Muscle of leg (tissue), 11 donors: Measurements from ENCODE around the gene KEAP1. TPM values are rescaled to one million over a fixed set of nuclear protein-coding genes. Genes with fewer than 3 reads are reported as not detected.

Source experiments
- DNase-seq: peaks from one replicate; pipeline ENCODE4 v3.0.0; 2013
- H3K27ac ChIP-seq: one replicate; pipeline ENCODE4 v1.5.1; 2013; ENCODE audit warnings: mild to moderate bottlenecking, low read length, control low read depth
- H3K27me3 ChIP-seq: one replicate; pipeline ENCODE4 v1.6.1; 2013; ENCODE audit warnings: low read length; ENCODE audit not compliant: control insufficient read depth, insufficient read depth
- H3K36me3 ChIP-seq: one replicate; pipeline ENCODE4 v1.6.1; 2013; ENCODE audit warnings: low read length; ENCODE audit not compliant: control insufficient read depth, insufficient read depth
- H3K4me1 ChIP-seq: one replicate; pipeline ENCODE4 v1.6.1; 2013; ENCODE audit warnings: low read length; ENCODE audit not compliant: control insufficient read depth, insufficient read depth
- H3K4me3 ChIP-seq: one replicate; pipeline ENCODE4 v1.5.1; 2013; ENCODE audit warnings: low read length, control low read depth
- H3K9me3 ChIP-seq: replicated peaks from 2 replicates; pipeline ENCODE4 v1.6.1; 2013; ENCODE audit warnings: low read depth, low read length; ENCODE audit not compliant: control insufficient read depth
- WGBS: methylation state at CpG from one replicate; pipeline ENCODE4 v1.1.5; 2013; ENCODE audit warnings: missing lambda C conversion rate; ENCODE audit not compliant: insufficient coverage; 5-methylcytosine and 5-hydroxymethylcytosine counted together
- polyA plus RNA-seq, 8 donors: library from polyadenylated mRNA; unstranded; fragments of 120-200 nt; gene quantifications; one replicate each; pipeline versions ENCODE4 v1.2.1 to v1.2.3, GENCODE V29; 2013; ENCODE audit warnings: inconsistent platforms in 1 of 8, low replicate concordance in 1 of 8; ENCODE audit not compliant: insufficient read length in 8 of 8, insufficient read depth in 1 of 8
- total RNA-seq: library from RNA; stranded (reverse); fragments of 120-200 nt; gene quantifications from one replicate; pipeline ENCODE4 v1.2.4, GENCODE V29; 2013

Gene KEAP1
- total and polyA plus RNA-seq, 9 donors = 55.2 to 75.0 (median 69.4) TPM

GRCh38 chr19:10453852-10454251 is 49.3 kb downstream of the KEAP1 start:
- no peak overlapping the region for H3K27ac ChIP-seq
- 83% methylated on average over 2 of the region's 4 CpGs for WGBS
- no peaks in the 10 kb centered on the region for H3K4me1 ChIP-seq
- H3K4me3 ChIP-seq = no peak overlapping the region
- no peak for DNase-seq
- no peaks in the 10 kb centered on the region for H3K36me3 ChIP-seq
- no peaks in the 10 kb centered on the region for H3K9me3 ChIP-seq
- H3K27me3 ChIP-seq = peaks cover 10% of the 10 kb centered on the region

DNA sequence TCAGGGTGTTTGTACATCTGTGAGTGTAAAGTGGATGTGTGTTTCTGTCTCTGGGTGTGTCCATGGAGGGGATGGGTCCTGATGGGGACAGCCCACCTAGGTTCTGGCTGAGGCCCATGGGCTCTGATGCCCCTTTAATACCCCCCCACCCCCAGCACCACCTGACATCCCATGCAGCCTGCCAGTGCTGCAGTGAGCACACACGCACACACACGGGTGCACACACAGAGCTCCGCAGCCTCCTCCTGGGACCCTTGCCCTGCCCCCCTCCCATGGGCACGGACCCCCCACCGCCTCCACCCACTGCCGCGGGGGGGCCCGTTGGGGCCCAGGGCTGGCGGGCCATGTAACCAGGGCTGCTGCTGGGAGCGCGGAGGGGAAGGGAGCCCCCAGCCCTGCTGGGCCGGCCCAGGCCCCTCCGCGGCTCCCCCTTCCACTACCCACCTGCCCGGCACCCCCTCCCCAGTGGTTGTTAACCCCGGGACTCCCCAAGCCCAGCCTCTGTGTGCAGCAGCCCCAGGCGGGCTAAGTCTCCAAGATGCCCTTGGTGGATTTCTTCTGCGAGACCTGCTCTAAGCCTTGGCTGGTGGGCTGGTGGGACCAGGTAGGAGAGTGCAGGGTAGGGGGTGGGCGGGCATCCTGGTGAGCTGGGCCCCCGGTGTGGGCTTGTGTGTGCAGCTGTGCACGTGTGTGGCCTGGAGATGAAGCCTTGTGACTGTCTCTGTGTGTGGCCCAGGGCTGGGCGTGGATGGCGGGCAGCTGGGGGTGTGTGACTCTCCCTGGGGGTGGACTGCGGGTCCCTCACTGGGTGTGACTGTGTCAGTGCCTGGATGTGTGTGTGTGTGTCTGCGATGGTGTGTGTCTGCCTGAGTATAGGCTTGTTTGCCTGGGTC is 50.2 kb downstream of the KEAP1 start:
- H3K4me1 ChIP-seq = no peaks in the 10 kb centered on the region
- WGBS = 19% methylated on average over 22 of the region's 25 CpGs
- no peak overlapping the region for H3K4me3 ChIP-seq
- peaks cover 10% of the 10 kb centered on the region for H3K27me3 ChIP-seq
- no peaks in the 10 kb centered on the region for H3K36me3 ChIP-seq
- no peak overlapping the region for H3K27ac ChIP-seq
- no peaks in the 10 kb centered on the region for H3K9me3 ChIP-seq
- no peak for DNase-seq

DNA sequence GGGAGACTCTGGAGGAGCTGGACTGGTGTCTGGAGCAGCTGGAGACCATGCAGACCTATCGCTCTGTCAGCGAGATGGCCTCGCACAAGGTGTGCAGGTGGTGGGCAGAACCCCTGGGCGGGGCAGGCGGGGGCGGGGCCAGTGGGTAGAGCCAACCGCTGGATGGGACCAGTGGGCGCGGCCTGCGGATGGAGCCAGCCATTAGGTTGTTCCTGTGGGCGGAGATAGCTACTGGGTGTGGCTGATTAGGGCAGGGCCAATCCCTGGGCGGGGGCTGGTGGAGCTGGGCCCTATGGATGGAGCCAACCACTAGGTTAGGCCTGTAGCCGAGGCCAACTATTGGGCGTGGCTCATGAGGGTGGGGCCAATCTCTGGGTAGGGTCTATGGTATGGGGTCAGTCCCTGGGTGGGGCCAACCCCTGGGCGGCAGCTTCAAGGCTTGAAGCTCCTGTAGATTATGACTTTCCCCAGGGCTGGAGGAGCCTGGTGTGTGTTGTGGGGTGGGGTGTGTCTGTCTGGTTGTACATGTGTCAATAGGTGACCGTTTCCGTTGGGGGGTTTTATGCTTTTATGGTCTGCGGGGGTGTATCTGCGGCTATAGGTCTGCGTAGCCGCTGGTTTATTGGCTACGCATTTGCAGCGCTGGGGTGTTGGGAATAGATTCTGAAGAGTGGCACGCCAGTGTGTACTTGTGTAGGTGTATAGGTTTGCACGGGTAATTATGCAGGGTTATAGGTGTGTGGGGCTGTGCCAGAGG is 52.1 kb downstream of the KEAP1 start:
- Histone ChIP-seq H3K27ac (no peak overlapping the region), H3K4me3 (no peak overlapping the region), H3K27me3 (peaks cover 10% of the 10 kb centered on the region), H3K4me1 (no peaks in the 10 kb centered on the region), H3K36me3 (no peaks in the 10 kb centered on the region), H3K9me3 (no peaks in the 10 kb centered on the region)
- WGBS = 62% methylated on average over 20 of the region's 25 CpGs
- no peak for DNase-seq

DNA sequence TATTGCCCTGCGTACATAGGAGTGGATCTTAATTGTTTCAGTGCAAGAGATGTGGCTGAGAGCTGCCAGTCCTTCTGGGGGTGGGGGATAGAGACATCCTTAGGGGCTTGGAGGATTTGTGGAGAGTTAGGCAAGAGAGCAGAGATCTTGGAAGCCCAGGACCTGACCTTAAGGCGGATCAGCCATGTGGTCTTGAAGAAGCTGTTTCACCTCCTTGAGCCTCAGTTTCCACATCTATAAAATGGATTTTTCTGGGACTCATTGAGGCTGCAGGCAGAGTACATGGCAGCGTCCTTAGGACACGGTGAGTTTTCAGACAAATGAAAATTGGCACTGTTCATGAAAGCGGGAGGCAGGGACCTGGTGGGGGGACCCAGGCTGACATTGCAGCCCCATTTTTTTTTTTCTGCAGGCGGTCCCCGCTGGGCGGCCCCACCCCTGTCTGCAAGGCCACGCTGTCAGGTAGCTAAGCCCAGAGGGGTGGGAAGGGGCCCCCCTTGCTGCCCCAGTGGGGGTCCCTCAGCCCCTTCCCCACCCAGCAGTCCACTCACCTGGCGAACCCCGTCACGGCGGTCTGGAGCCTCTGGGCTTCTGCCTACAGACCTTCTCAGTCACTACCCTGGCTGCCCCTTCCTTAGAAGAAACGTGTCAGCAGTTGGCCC is 52.8 kb downstream of the KEAP1 start:
- Histone ChIP-seq H3K9me3 (no peaks in the 10 kb centered on the region), H3K27ac (no peak overlapping the region), H3K4me3 (no peak overlapping the region), H3K4me1 (no peaks in the 10 kb centered on the region), H3K36me3 (no peaks in the 10 kb centered on the region), H3K27me3 (peaks cover 10% of the 10 kb centered on the region)
- 70% methylated on average over 9 of the region's 14 CpGs for WGBS
- no peak for DNase-seq

GRCh38 chr19:10449037-10449436 is 54.1 kb downstream of the KEAP1 start:
- H3K27me3 ChIP-seq = peaks cover 9% of the 10 kb centered on the region
- no peak overlapping the region for H3K27ac ChIP-seq
- H3K36me3 ChIP-seq = no peaks in the 10 kb centered on the region
- no peaks in the 10 kb centered on the region for H3K9me3 ChIP-seq
- no peak overlapping the region for H3K4me3 ChIP-seq
- no peaks in the 10 kb centered on the region for H3K4me1 ChIP-seq
- 96% methylated on average over 4 of the region's 7 CpGs for WGBS
- no peak for DNase-seq

DNA sequence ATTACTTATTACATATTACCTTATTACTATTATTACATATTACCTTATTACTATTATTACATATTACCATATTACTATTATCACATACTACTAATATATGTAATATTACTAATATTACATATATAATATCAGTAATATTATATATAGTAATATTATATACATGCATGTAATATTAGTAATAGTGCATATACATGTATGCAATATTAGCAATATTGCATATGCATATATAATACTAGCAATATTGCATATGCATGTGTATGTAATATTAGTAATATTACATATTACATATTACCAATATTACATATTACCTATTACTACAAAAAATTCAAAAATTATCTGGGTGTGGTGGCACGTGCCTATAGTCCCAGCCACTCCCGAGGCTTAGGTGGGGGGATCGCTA is 60.5 kb downstream of the KEAP1 start:
- H3K36me3 ChIP-seq = no peaks in the 10 kb centered on the region
- H3K4me3 ChIP-seq = no peak overlapping the region
- 87% methylated on average over 2 of the region's 3 CpGs for WGBS
- H3K27ac ChIP-seq = no peak overlapping the region
- no peaks in the 10 kb centered on the region for H3K9me3 ChIP-seq
- no peaks in the 10 kb centered on the region for H3K27me3 ChIP-seq
- H3K4me1 ChIP-seq = no peaks in the 10 kb centered on the region
- DNase-seq = no peak

DNA sequence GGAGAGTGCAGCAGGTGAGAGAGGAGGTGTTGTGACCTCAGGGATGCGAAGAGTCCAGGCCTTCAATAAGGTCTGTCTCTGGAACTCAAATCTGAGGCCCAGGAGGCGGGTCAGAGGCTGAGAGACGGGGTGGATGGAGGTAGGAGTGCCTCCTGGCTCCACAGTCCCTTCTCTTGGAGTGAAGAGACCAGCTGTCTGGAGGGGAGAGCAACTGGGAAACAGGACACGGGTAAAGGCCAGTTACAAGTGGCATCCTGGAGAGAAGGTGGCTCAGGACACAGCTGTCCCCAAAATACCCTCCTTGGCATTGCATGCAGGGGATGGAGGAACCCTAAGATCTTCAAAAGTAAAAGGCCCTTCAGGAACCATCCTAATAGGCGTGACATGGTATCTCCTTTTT is 63.6 kb downstream of the KEAP1 start:
- no peaks in the 10 kb centered on the region for H3K36me3 ChIP-seq
- no peak overlapping the region for H3K4me3 ChIP-seq
- H3K9me3 ChIP-seq = no peaks in the 10 kb centered on the region
- no peak for DNase-seq
- no peak overlapping the region for H3K27ac ChIP-seq
- WGBS = 52% methylated on average over 4 of the region's 5 CpGs
- no peaks in the 10 kb centered on the region for H3K27me3 ChIP-seq
- no peaks in the 10 kb centered on the region for H3K4me1 ChIP-seq

Other genes with a start within 250 kb of the KEAP1 start
- gene ICAM1, start 232.2 kb downstream of the KEAP1 start, total RNA-seq = 4.7 TPM
- gene ICAM1, start 232.2 kb downstream of the KEAP1 start, polyA plus RNA-seq = 10 to 100 TPM in 1 of 8 donors, 1 to 10 TPM in 7; 7.1 to 10.1 (median 8.3) TPM
- 0.35 TPM for gene ICAM4, start 216.4 kb downstream of the KEAP1 start, total RNA-seq
- gene ICAM4, start 216.4 kb downstream of the KEAP1 start, polyA plus RNA-seq = 1 to 10 TPM in 1 of 8 donors, under 1 TPM in 7; 0.36 to 1.2 (median 0.49) TPM
- not detected for gene ICAM5, start 213.4 kb downstream of the KEAP1 start, total RNA-seq
- gene ICAM5, start 213.4 kb downstream of the KEAP1 start, polyA plus RNA-seq = under 1 TPM in 6 of 8 donors, not detected in 2; 0.04 to 0.61 (median 0.13) TPM
- 4.4 TPM for gene ZGLP1, start 193.5 kb downstream of the KEAP1 start, total RNA-seq
- gene ZGLP1, start 193.5 kb downstream of the KEAP1 start, polyA plus RNA-seq = 1 to 10 TPM; 1.9 to 5.6 (median 3.3) TPM
- gene FDX2, start 187.3 kb downstream of the KEAP1 start, total RNA-seq = 21.6 TPM
- gene FDX2, start 187.3 kb downstream of the KEAP1 start, polyA plus RNA-seq = 10 to 100 TPM; 16.9 to 20.0 (median 18.8) TPM
- 4.4 TPM for gene RAVER1, start 169.8 kb downstream of the KEAP1 start, total RNA-seq
- gene RAVER1, start 169.8 kb downstream of the KEAP1 start, polyA plus RNA-seq = 10 to 100 TPM; 11.3 to 21.7 (median 17.6) TPM
- gene ICAM3, start 163.7 kb downstream of the KEAP1 start, total RNA-seq = 5.7 TPM
- 1 to 10 TPM; 5.4 to 7.5 (median 5.9) TPM for gene ICAM3, start 163.7 kb downstream of the KEAP1 start, polyA plus RNA-seq
- 55.1 TPM for gene TYK2, start 122.8 kb downstream of the KEAP1 start, total RNA-seq
- gene TYK2, start 122.8 kb downstream of the KEAP1 start, polyA plus RNA-seq = 10 to 100 TPM; 54.8 to 89.6 (median 73.6) TPM
- 128 TPM for gene CDC37, start 99.8 kb downstream of the KEAP1 start, total RNA-seq
- 100 to 1,000 TPM; 133 to 166 (median 146) TPM for gene CDC37, start 99.8 kb downstream of the KEAP1 start, polyA plus RNA-seq
- 1.2 TPM for gene PDE4A, start 82.8 kb downstream of the KEAP1 start, total RNA-seq
- gene PDE4A, start 82.8 kb downstream of the KEAP1 start, polyA plus RNA-seq = 1 to 10 TPM; 2.1 to 4.0 (median 3.1) TPM
- 0.75 TPM for gene S1PR5, start 14.1 kb upstream of the KEAP1 start, total RNA-seq
- 1 to 10 TPM in 5 of 8 donors, under 1 TPM in 3; 0.67 to 2.2 (median 1.4) TPM for gene S1PR5, start 14.1 kb upstream of the KEAP1 start, polyA plus RNA-seq
- gene ATG4D, start 40.5 kb upstream of the KEAP1 start, total RNA-seq = 16.4 TPM
- gene ATG4D, start 40.5 kb upstream of the KEAP1 start, polyA plus RNA-seq = 10 to 100 TPM; 18.1 to 25.6 (median 24.9) TPM
- gene KRI1, start 62.7 kb upstream of the KEAP1 start, total RNA-seq = 8.5 TPM
- 10 to 100 TPM; 22.5 to 29.0 (median 25.9) TPM for gene KRI1, start 62.7 kb upstream of the KEAP1 start, polyA plus RNA-seq
- gene CDKN2D, start 65.6 kb upstream of the KEAP1 start, total RNA-seq = 6.8 TPM
- gene CDKN2D, start 65.6 kb upstream of the KEAP1 start, polyA plus RNA-seq = 10 to 100 TPM; 14.5 to 19.5 (median 16.5) TPM
- gene AP1M2, start 84.0 kb upstream of the KEAP1 start, total RNA-seq = 0.27 TPM
- 1 to 10 TPM in 2 of 8 donors, under 1 TPM in 4, not detected in 2; 0.20 to 4.0 (median 0.60) TPM for gene AP1M2, start 84.0 kb upstream of the KEAP1 start, polyA plus RNA-seq
- gene SLC44A2, start 122.2 kb upstream of the KEAP1 start, total RNA-seq = 64.6 TPM
- 100 to 1,000 TPM; 114 to 153 (median 142) TPM for gene SLC44A2, start 122.2 kb upstream of the KEAP1 start, polyA plus RNA-seq
- 72.9 TPM for gene ILF3, start 151.0 kb upstream of the KEAP1 start, total RNA-seq
- 100 to 1,000 TPM; 147 to 210 (median 180) TPM for gene ILF3, start 151.0 kb upstream of the KEAP1 start, polyA plus RNA-seq
- 25.1 TPM for gene QTRT1, start 198.1 kb upstream of the KEAP1 start, total RNA-seq
- gene QTRT1, start 198.1 kb upstream of the KEAP1 start, polyA plus RNA-seq = 10 to 100 TPM; 27.2 to 44.5 (median 35.1) TPM
- 49.9 TPM for gene DNM2, start 214.7 kb upstream of the KEAP1 start, total RNA-seq
- 10 to 100 TPM; 56.9 to 81.7 (median 71.0) TPM for gene DNM2, start 214.7 kb upstream of the KEAP1 start, polyA plus RNA-seq